ENCODE data around the gene OR10A5.

DNA sequence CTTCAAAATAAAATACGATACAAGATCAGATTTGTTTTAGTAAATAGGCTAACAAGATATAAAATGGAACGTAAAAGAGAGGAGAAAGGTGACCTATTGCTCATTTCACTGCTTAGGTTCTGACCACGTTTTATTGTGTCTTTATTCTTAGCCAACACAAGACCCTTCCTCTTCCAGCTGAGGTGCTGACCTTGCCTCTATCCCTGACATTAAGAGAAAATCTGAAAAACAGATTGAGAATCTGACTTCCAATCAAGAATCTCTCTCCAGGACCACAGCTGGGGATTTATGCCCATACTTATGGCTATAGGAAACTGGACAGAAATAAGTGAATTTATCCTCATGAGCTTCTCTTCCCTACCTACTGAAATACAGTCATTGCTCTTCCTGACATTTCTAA, at the start of gene OR10A5:
- TF ChIP-seq YY1 (IDR thresholded peaks at IDR 0.05; ENCODE audit: low read depth, low read length) (no peak), EZH2 (IDR thresholded peaks at IDR 0.05; ENCODE audit: low read depth, low read length, severe bottlenecking) (no peak), MAFK (IDR thresholded peaks at IDR 0.05; ENCODE audit: low read depth, low read length) (no peak), GABPA (IDR thresholded peaks at IDR 0.05; ENCODE audit: borderline replicate concordance, insufficient read depth, low read length) (no peak), RAD21 (IDR thresholded peaks at IDR 0.05 in 1 of 2, conservative IDR thresholded peaks at IDR 0.05 in 1 of 2; ENCODE audit: low read depth in 2 of 2, low read length in 2 of 2) (no peak), POLR2A (IDR thresholded peaks at IDR 0.05; ENCODE audit: control extremely low read depth in 1 of 2, low read depth in 2 of 2, low read length in 2 of 2) (no peak), CHD2 (IDR thresholded peaks at IDR 0.05; ENCODE audit: low read length) (no peak), SIN3A (conservative IDR thresholded peaks at IDR 0.05 in 1 of 2, IDR thresholded peaks at IDR 0.05 in 1 of 2; ENCODE audit: low read depth in 1 of 2, low read length in 2 of 2) (no peak)
- TF ChIP-seq, protein P1, sequence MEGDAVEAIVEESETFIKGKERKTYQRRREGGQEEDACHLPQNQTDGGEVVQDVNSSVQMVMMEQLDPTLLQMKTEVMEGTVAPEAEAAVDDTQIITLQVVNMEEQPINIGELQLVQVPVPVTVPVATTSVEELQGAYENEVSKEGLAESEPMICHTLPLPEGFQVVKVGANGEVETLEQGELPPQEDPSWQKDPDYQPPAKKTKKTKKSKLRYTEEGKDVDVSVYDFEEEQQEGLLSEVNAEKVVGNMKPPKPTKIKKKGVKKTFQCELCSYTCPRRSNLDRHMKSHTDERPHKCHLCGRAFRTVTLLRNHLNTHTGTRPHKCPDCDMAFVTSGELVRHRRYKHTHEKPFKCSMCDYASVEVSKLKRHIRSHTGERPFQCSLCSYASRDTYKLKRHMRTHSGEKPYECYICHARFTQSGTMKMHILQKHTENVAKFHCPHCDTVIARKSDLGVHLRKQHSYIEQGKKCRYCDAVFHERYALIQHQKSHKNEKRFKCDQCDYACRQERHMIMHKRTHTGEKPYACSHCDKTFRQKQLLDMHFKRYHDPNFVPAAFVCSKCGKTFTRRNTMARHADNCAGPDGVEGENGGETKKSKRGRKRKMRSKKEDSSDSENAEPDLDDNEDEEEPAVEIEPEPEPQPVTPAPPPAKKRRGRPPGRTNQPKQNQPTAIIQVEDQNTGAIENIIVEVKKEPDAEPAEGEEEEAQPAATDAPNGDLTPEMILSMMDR (IDR thresholded peaks at IDR 0.05; ENCODE audit: control extremely low read depth in 1 of 3, insufficient read depth in 1 of 3, low read depth in 1 of 3, low read length in 3 of 3), result no peak

Measured in H1 (cell line).